G401 (cell line): ENCODE measurements around the gene LRCOL1. TPM values are rescaled to one million over a fixed set of nuclear protein-coding genes. Genes with fewer than 3 reads are reported as not detected.
A peak's percentile ranks its signal among the peaks of the same experiment; 100 is the strongest.

ENCODE experiments used
- DNase-seq: peaks from one replicate; pipeline ENCODE4 v3.0.0-alpha.2; 2015; ENCODE audit warnings: low spot score
- in situ Hi-C: cut with HindIII; loops from 2 replicates; pipeline ENCODE4 v1.10.0; 2016; ENCODE audit warnings: low sequenced_read_pairs, mixed read lengths
- total RNA-seq: library from RNA; depleted of rRNA; stranded (reverse); fragments of >200 nt; shearing (Covaris generic); gene quantifications from 2 replicates; pipeline ENCODE4 v1.2.3, GENCODE V29; 2014; rRNA removed

The LRCOL1 gene
- total RNA-seq, 1 experiment from 2014 or later, result not detected

DNA sequence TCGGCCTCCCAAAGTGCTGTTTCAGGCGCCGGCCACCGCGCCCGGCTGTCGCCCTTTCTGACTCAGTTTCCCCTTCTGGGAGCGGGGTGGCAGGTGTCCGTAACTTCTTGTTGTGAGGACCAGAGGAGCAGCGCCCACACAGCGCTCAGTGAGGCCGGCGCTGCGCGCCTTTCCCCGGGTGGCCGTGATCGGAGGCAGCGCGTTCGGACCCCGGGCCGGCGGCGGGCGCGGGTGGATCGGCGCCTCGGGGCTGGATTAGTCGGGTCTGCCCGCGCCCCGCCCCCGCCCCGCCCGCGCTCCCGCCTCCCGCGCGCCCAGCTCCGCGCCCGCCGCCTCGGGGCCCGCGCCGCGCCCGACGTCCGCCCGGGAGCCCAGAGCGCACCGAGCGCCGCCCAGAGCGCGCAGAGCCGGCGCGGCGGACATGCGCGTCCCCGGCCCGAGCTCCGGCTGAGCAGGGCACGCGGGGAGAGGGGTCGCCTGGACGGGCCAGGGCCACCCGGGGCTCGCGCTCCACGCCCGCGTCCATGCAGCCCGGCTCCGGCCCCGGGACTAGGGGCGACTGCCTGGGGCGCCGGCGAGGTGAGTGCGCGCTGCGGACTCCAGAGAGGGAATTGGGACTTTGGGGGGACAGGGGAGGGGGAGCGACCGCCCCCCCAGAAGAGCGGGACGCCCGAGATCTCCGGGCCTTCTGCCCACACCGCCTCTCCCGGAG, 50.6 kb downstream of the LRCOL1 start:
- DNase-seq, result peak; percentile 40

GRCh38 chr12:132558861-132559623, 51.3 kb downstream of the LRCOL1 start:
- in situ Hi-C loops, result no loop called here

More for the DNA sequence above, 50.6 kb downstream of the LRCOL1 start:
- in situ Hi-C loops, result no loop called here

DNA sequence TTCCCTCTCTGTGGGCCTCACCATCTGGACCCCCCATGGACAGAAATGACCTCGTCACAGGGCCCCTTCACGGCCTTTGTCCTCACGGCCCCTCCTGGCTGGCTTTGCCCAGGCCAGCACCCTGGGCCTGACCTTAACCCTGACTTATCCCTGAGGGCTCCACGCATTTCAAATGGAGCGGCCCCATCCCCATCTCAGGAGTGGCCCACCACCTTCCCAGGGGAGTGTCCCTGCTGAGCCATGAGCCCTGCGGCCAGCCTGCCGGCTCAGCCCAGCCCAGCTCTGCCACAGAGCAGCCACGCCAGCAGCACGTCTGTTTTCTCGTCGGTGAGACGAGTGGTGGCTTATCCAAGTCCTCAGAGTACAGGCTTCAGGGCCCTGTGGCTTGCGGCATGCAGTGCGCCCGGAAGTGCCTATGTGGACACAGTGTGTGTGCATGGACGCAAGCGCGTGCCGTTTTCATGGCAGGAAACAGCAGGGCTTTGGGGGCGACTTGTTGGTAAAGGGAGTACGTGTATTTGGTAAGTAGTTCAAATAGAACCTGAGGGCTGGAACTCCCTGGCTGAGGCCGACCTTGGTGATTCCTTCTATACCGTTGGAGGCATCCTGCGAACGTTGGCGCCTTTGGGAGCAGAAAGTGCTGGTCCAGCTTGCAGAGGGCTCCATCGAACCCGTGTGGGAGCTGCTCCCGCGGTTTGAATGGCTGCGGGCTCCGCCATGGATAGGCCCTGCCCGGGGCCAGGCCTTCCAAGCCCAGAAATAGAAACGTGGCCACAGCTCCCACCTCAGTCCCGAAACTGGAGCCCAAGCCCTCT, 52.1 kb downstream of the LRCOL1 start:
- in situ Hi-C loops, result no loop called here

More at GRCh38 chr12:132558861-132559623, 51.3 kb downstream of the LRCOL1 start:
- DNase-seq, result no peak

DNA sequence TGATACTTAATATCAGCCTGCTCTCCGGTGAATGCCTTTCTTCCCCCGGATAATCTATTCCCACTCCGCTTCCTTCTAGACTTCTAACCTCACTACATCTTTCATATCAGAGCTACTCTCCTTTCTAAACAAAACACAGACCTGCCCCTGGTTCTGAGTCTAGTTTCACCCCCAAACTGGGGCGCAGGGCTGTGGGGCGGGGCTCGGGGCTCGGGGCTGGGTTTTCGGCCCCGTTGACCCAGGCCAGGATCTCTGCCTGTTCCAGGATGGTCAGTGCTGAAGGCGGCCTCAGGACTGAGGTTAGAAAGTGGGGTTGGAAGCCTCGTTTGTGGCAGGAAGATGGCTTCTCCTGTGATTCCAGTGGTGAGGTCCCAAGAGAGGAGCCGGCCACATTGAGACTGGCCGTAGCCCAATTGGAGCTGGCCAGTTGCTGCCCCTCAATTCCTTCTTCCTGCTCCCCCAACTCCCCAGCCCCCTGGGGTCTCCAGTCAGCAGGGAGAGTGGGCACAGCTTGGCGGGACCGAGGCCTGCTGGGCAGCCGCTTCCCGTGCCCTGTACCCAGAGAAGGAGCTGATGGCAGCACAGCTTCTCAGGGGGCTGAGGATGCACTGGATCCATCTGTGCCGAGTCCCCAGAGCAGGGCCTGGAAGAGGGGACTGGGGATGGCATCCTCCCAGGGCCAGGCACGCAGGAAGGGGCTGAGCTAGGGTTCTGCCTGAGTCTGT, 52.9 kb downstream of the LRCOL1 start:
- in situ Hi-C loops, result no loop called here
- DNase-seq, result no peak

More for the DNA sequence above, 52.1 kb downstream of the LRCOL1 start:
- peak; percentile 40 for DNase-seq

DNA sequence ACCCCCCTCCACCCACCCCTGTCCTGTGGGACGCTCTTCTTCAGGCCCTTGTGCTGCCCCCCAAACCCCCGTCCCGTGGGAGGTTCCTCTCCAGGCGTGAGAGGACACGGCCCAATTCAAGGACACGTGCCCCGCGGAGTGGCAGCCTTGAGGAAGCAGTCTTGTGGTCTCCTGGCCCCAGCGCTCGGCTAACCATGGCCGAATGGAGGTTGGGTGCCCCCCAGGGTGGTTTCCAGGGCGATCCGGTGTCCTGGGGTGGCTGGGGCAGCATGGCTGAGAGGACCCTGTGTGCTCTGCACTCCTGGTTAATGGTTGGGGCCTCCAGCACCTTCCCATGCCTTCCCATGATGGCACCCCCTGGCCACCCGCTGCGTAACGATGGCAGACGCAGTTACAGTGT, 53.6 kb downstream of the LRCOL1 start:
- in situ Hi-C loops, result no loop called here
- DNase-seq, result no peak

DNA sequence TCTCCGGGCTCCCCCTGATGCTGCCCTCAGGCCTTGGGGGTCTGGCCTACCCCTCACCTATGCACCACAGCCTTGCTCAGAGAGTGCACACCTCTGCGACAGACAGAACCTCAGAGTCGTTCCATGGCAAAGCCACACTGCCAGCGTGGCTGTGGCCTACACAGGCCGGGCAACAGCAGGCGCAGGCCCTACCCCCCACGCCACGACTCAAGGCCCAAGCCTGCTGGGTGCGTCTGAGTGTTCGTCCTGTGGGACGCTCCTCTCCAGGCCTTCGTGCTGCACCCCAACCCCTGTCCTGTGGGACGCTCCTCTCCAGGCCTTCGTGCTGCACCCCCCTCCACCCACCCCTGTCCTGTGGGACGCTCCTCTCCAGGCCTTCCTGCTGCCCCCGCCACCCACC, 54.2 kb downstream of the LRCOL1 start:
- in situ Hi-C loops, result no loop called here
- DNase-seq, result no peak

DNA sequence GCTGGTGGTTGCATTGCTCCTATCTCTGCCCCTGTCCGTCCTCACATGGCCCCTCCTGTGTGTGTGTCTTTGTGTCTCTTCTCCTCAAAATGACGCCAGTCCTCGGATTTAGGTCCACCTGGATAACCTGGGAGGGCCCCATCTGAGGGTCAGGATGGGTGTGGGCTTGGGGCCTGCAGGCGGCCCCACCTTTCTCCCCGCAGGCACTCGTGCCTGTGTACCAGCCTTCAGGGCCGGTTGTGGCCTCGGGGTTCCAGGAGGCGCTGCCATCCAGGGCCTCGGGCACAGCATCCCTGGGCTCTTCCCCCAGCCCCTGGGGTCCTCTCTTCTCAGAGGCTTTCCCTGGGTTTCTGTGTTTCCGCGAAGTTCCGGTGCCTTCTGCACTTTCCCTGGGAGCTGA, 54.7 kb downstream of the LRCOL1 start:
- DNase-seq, result no peak
- in situ Hi-C loops, result no loop called here

DNA sequence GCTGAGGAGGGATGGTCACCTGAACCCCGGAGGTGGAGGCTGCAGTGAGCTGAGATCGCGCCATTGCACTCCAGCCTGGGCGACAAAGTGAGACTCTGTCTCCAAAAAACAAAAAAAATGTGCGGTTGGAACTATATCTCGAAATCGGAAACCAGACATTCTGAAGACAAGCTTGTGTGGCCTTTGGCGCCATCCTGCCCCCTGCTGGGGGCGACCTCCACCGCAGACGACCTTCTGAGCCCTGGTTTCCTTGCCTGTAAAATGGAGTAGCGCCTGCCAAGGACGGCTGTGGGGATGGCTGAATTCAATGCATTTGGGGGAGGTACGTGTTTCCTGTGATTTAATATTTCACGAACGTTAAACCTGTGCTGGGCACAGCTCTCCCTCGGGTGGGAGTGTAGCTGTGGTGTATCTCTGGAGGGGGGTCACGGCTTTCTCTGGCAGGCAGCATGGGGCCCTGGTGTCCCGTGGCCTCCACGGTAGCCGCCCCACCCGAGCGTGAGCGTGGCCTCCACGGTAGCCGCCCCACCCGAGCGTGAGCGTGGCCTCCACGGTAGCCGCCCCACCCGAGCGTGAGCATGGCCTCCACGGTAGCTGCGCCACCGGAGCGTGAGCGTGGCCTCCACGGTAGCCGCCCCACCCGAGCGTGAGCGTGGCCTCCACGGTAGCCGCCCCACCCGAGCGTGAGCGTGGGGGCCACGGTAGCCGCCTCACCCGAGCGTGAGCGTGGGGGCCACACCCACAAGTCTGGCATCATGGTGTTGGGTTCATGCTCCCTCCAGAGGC, 55.3 kb downstream of the LRCOL1 start:
- in situ Hi-C loops, result no loop called here
- DNase-seq, result no peak

Other genes starting within 250 kb of the LRCOL1 start
- 9.5 and 10.2 TPM in 2 replicates for gene FBRSL1, start 120.4 kb downstream of the LRCOL1 start, total RNA-seq
- 0.17 and 0.43 TPM in 2 replicates for gene P2RX2, start 8.2 kb upstream of the LRCOL1 start, total RNA-seq
- gene POLE, start 76.8 kb upstream of the LRCOL1 start, total RNA-seq, result 19.0 and 30.9 TPM in 2 replicates
- 83.5 and 127 TPM in 2 replicates for gene PXMP2, start 77.0 kb upstream of the LRCOL1 start, total RNA-seq
- 112 and 121 TPM in 2 replicates for gene PGAM5, start 100.3 kb upstream of the LRCOL1 start, total RNA-seq
- gene ANKLE2, start 151.2 kb upstream of the LRCOL1 start, total RNA-seq, result 27.9 and 34.3 TPM in 2 replicates
- 13.6 and 24.7 TPM in 2 replicates for gene GOLGA3, start 218.3 kb upstream of the LRCOL1 start, total RNA-seq